NB4 (cell line): ENCODE data around the gene MEG3.
A peak's percentile ranks its signal among the peaks of the same experiment; 100 is the strongest.

ENCODE experiments used
- DNase-seq: peaks from one replicate; pipeline ENCODE4 v3.0.0; 2010; ENCODE audit warnings: low read depth
- H3K4me3 ChIP-seq: one replicate; pipeline ENCODE4 v1.5.1; 2011; ENCODE audit warnings: mild to moderate bottlenecking, low read depth, low read length, moderate library complexity
- MYC ChIP-seq: IDR thresholded peaks from 2 replicates; pipeline ENCODE4 v1.6.1; 2011; ENCODE audit warnings: low read depth, low read length
- POLR2A ChIP-seq: IDR thresholded peaks from 2 replicates; pipeline ENCODE4 v1.6.1; 2011; ENCODE audit warnings: mild to moderate bottlenecking; ENCODE audit not compliant: insufficient read length; ENCODE audit errors: extremely low read depth
- TF ChIP-seq, protein P1 (sequence below): IDR thresholded peaks from one replicate; pipeline ENCODE4 v1.5.1; 2012; ENCODE audit warnings: low read depth, low read length
- TF ChIP-seq, protein P2 (sequence below): IDR thresholded peaks from 2 replicates; pipeline ENCODE4 v1.6.1; 2011; ENCODE audit warnings: low read depth, low read length

Gene MEG3

DNA sequence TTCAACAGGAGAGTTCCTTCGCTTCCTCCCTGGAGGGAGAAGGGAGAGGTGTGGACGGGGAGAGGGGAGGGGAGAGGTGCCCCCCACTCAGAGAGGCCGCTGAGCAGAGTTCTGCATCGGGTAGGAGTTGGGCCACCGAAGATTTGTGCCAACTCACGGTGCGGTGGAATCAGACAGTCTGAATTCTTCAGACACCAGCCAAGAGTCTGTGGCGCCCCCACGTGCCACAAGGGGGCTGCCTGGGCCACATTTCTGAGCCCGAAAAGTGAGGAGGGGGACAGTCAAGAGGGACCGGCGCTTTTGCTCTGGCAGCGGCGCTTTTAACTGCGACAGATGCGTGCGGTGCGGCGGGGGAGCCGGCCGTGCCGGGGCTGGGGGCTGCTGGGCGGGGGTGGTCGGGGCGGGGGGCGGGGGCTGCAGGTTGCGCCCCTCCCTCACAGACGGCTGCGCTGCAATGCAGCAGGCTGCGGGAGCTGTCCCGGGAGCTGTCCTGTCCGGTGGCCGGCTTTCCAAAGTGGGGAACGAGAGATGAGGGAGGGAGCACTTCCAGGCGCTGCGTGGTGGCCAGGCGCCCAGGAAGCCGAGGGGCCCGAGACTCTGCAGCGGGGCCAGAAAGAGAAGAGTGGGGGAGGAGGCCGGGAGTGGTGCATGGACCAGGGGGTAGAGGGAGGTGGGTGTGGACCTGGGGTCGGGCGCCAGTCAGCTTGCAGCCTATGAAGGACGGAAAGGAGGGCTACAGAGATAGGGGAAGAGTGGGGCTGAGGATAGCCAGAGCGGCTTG lies 78.6 kb downstream of the MEG3 start:
- DNase-seq, result peak; percentile 15
- no peak overlapping the region for H3K4me3 ChIP-seq
- no peak for TF ChIP-seq POLR2A
- TF ChIP-seq, protein P1, sequence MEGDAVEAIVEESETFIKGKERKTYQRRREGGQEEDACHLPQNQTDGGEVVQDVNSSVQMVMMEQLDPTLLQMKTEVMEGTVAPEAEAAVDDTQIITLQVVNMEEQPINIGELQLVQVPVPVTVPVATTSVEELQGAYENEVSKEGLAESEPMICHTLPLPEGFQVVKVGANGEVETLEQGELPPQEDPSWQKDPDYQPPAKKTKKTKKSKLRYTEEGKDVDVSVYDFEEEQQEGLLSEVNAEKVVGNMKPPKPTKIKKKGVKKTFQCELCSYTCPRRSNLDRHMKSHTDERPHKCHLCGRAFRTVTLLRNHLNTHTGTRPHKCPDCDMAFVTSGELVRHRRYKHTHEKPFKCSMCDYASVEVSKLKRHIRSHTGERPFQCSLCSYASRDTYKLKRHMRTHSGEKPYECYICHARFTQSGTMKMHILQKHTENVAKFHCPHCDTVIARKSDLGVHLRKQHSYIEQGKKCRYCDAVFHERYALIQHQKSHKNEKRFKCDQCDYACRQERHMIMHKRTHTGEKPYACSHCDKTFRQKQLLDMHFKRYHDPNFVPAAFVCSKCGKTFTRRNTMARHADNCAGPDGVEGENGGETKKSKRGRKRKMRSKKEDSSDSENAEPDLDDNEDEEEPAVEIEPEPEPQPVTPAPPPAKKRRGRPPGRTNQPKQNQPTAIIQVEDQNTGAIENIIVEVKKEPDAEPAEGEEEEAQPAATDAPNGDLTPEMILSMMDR, result peak; percentile 26

DNA sequence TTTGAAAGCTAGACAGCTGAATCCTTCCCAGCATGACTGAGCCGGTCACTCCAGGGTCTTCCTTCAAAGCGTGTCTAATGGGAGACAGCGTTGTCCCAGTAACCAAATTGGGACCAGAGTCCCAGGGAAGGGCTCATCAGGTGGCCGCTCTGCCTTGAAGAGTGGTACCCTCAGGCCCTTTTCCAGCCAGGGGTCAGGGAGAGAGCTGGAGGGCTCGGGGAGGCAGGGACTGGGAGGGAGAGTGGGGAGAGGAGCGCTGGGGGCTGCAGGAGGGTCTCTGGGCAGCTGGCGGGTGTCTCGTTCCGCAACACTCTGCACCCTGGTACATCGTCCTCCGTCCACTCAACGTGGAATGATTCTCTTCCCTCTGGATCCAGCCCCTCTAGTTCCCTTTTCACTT lies 79.2 kb downstream of the MEG3 start:
- no peak for DNase-seq
- no peak for TF ChIP-seq POLR2A
- no peak overlapping the region for H3K4me3 ChIP-seq

DNA sequence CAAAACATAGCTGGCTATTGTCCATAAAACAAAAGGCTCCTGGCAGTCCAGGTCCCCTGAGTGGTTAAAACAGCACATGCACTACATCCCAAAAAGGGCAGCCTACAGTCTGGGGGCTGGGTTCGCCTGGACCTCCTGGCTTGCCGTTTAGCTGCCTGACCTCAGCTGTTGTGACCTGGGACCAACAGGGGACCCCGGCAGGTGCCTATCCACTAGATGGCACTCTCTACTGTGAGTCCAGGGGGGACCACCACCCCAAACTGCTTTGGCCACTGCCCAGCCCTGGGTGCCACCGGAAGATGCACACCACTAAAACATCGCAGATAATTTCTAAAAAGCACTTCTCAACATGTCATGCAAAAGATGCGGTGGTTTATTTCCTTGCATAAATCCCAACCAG lies 80.5 kb downstream of the MEG3 start:
- peak; percentile 32 for DNase-seq
- H3K4me3 ChIP-seq, result no peak overlapping the region
- no peak for TF ChIP-seq POLR2A
- TF ChIP-seq, protein P2, sequence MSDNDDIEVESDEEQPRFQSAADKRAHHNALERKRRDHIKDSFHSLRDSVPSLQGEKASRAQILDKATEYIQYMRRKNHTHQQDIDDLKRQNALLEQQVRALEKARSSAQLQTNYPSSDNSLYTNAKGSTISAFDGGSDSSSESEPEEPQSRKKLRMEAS, result no peak
- no peak for TF ChIP-seq MYC
- TF ChIP-seq, protein P1, result peak; percentile 40

DNA sequence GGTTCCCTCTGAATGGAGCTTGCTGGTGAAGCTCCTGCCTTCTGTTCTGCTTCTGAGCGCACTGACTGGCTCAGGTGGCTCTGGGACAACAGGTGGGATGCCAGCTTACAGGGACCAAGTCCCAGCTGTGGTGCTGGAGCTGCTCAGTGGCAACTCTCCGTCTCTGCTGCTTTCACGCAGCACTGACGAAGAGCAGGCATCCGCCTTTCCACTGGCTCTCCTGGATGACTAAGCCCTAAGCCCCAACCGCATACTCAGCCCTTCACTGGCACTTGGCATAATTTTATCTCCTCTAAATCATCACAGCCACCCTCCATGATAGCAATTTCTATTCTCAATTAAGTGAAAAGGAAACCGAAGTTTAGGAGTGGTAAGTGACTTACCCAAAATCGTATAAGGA lies 81.3 kb downstream of the MEG3 start:
- TF ChIP-seq POLR2A, result no peak
- TF ChIP-seq, protein P1, result no peak
- no peak for TF ChIP-seq MYC
- TF ChIP-seq, protein P2, result no peak
- no peak overlapping the region for H3K4me3 ChIP-seq
- DNase-seq, result no peak

DNA sequence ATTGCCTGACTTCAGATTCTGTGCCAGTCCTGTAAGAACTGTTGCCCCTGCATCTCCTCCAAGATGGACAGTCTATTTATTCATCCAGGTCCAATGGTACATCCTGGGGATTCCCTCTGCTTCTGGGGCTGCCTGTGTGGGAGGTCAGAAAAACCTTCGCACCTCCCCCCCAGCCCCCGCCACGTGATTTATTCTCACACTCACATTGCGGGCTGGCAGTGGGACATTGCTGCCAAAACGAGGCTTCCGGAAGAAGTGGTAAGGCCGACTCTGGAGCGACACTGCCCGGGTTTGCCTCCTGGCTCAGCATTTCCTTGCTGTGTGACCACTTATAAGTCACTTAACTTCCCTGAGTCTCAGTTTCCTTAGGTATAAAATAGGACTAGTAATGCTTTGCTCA lies 83.5 kb downstream of the MEG3 start:
- DNase-seq, result no peak
- H3K4me3 ChIP-seq, result no peak overlapping the region
- TF ChIP-seq, protein P1, result no peak
- TF ChIP-seq MYC (no peak), POLR2A (no peak)
- TF ChIP-seq, protein P2, result no peak
